Measurements from ENCODE around the gene LAPTM5. TPM values are rescaled to one million over a fixed set of nuclear protein-coding genes. Genes with fewer than 3 reads are reported as not detected.

The LAPTM5 gene
- total and polyA plus RNA-seq, 2 of the 13 experiments (the other 11 are each of a cell fraction or from before 2014, with no cell fraction given) = 0.41 to 0.86 TPM

- TF ChIP-seq SP140L (CRISPR knock-in tag; IDR thresholded peaks at IDR 0.05; ENCODE audit: borderline replicate concordance) (no peak), E2F1 (CRISPR knock-in tag; IDR thresholded peaks at IDR 0.05) (no peak), FUBP1 (CRISPR knock-in tag; IDR thresholded peaks at IDR 0.05; ENCODE audit: borderline replicate concordance) (no peak), RFXANK (CRISPR knock-in tag; IDR thresholded peaks at IDR 0.05) (no peak), NONO (IDR thresholded peaks at IDR 0.05) (no peak), NONO (CRISPR knock-in tag; conservative IDR thresholded peaks at IDR 0.05) (no peak), RBM39 (IDR thresholded peaks at IDR 0.05; ENCODE audit: low read depth, low read length, poor library complexity, severe bottlenecking) (no peak)
These were observed 20.8 kb upstream of the LAPTM5 start (continued) for GRCh38 chr1:30778154-30778978.

GRCh38 chr1:30777904-30778153 lies 20.3 kb upstream of the LAPTM5 start:
- no peak overlapping the region for H3K4me2 ChIP-seq (ENCODE audit: low read depth, low read length)
- no peak overlapping the region for H3K9ac ChIP-seq (ENCODE audit: insufficient read depth, low read depth, low read length)
- ChIA-PET CTCF (ENCODE audit: low intra/inter-chr PET ratio, low total read pairs) (interaction anchor here (5.4 kb wide), 1 partner anchor 58 kb away, joined by 73 read pairs; no protein-coding TSS in a partner anchor), POLR2A (interaction anchor here (0.6 to 2.8 kb wide), 2 partner anchors 46 to 59 kb away, joined by 3 to 21 read pairs; no protein-coding TSS in a partner anchor)
- no CpG with 5 or more reads among the region's 4 CpGs for WGBS (ENCODE audit: low lambda C conversion rate)
- FAIRE-seq = no peak
- H3K9me3 ChIP-seq (ENCODE audit: low read length) = no peaks in the 10 kb centered on the region
- intact Hi-C loops (cut with micrococcal nuclease; ENCODE audit: unreplicated experiment) (no loop called here), in situ Hi-C loops (cut with HindIII; ENCODE audit: extremely low pct_ligation_motif_present, low pct_unique_long_range_greater_than_20kb) (loop anchor here (5.0 kb wide), 1 partner anchor 61 kb away; no protein-coding TSS in a partner anchor)
- no TSS peak for BruUV-seq (replicated peaks)
- TF ChIP-seq XRCC5 (optimal IDR thresholded peaks at IDR 0.05; ENCODE audit: low read length) (peak; percentile 53), ZNF850 (CRISPR knock-in tag; conservative IDR thresholded peaks at IDR 0.05) (no peak), CTCF (CRISPR knock-in tag; IDR thresholded peaks at IDR 0.05) (peak; percentile 55)
- DNase-seq (ENCODE audit: low spot score) = no peak
- no peak overlapping the region for H3K4me3 ChIP-seq (replicated peaks in 1 of 3; ENCODE audit: insufficient read depth in 1 of 3, low read depth in 2 of 3, low read length in 3 of 3)
- peaks cover 6% of the 10 kb centered on the region for H3K4me1 ChIP-seq (ENCODE audit: insufficient read depth, low read length)
- peak; percentile 75 for ATAC-seq
- peaks cover 0 to 3% of the 10 kb centered on the region in 2 experiments; a peak in 1 of 5 replicates for H3K27me3 ChIP-seq (ENCODE audit: control insufficient read depth in 1 of 2, insufficient read depth in 2 of 2, low read length in 2 of 2)
- H3K79me2 ChIP-seq (ENCODE audit: insufficient read depth, low read length) = no peaks in the 10 kb centered on the region
- H2AFZ ChIP-seq (ENCODE audit: low read length) = no peak overlapping the region
- H4K20me1 ChIP-seq (ENCODE audit: insufficient read depth, low read length) = no peaks in the 10 kb centered on the region
- H3K27ac ChIP-seq (ENCODE audit: extremely low read length, insufficient read depth, low read length) = no peak overlapping the region
- H3K36me3 ChIP-seq (replicated peaks in 1 of 2; ENCODE audit: control insufficient read depth in 1 of 2, insufficient read depth in 2 of 2, low read length in 2 of 2) = no peaks in the 10 kb centered on the region

Measured in HepG2 (cell line).